Cardiac fibroblast (primary cell): ENCODE results near the gene PLXNA2.

Experiments
- DNase-seq, 2 donors: peaks; one replicate each; pipeline versions ENCODE4 v3.0.0 to v3.0.0-alpha.2; 2010; ENCODE audit warnings: low read depth in 2 of 2
- H3K4me3 ChIP-seq, 2 donors: replicated peaks in 1 of 2; 1 replicate in 1 of 2; 2 replicates in 1 of 2; pipeline ENCODE4 v1.5.1; 2011; ENCODE audit warnings: low read depth in 2 of 2, low read length in 2 of 2, mild to moderate bottlenecking in 2 of 2, moderate library complexity in 1 of 2
- CTCF ChIP-seq: IDR thresholded peaks from one replicate; pipeline ENCODE4 v1.5.1; 2011; ENCODE audit warnings: low read depth, mild to moderate bottlenecking, low read length, inconsistent platforms

Gene PLXNA2

DNA sequence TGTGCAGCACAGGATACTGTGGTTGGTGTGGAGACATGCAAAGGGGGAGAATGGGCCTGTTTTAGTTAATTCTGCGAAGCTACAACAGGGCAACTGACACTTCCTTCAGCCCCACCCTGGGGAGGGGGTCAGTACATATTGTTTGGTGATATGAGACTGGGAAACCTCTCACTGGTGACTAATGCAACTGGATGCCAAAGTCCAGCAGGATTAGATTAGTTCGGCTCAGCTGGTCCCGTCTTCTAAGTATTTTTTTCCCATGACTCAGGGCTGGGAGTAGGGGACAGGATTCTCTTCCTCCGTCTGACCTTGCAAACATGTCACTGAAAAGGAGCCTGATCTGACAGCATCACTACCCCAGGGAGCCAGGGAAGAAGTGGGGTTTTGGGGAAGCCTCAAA lies 43.0 kb downstream of the PLXNA2 start:
- H3K4me3 ChIP-seq = no peak overlapping the region
- no peak for TF ChIP-seq CTCF
- peak; percentile 94 to 95 for DNase-seq

DNA sequence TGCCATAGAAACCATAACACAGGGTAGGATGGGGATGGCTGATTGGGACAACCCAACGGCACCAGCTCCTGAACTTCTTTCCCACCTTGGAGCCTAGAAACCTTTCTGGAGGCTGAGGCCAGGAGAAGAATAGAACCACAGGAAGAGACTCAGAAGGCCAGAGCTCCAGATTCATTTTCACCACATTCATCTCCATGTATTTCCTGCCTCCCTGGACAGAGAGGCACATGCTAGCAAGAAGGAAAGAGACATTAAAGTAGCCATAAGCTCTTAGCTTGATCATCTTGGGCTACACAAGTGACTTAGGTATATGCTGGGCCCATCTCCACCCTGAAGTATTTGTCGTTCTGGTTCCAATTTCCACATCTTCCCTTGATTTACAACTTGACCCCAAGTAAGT lies 44.1 kb downstream of the PLXNA2 start:
- no peak overlapping the region for H3K4me3 ChIP-seq
- DNase-seq = no peak
- TF ChIP-seq CTCF = no peak

GRCh38 chr1:208198236-208198635 lies 45.9 kb downstream of the PLXNA2 start:
- DNase-seq = no peak
- no peak overlapping the region for H3K4me3 ChIP-seq
- no peak for TF ChIP-seq CTCF

DNA sequence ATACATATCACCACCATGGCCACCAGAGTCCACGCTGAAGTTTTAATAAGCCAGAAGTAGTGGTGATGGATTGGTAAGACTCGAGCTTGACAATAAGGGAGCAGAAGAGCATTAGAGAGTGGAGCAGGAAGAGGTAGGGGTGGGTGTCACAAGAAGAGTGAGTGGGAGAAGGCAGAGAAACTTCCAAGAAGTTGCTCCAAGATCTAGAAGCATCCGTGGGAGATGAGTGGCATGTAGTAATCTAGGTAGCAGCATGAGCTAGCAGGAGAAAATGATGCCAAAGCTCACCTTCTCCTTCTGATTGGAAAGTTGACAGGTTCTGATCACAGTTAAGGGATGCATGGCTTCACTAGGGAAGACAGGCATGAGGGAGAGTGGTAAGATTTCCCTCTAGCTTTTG lies 49.2 kb downstream of the PLXNA2 start:
- no peak overlapping the region for H3K4me3 ChIP-seq
- no peak for DNase-seq
- TF ChIP-seq CTCF = no peak

GRCh38 chr1:208192995-208193394 lies 51.2 kb downstream of the PLXNA2 start:
- DNase-seq = peak; percentile 66 to 87
- H3K4me3 ChIP-seq = no peak overlapping the region
- no peak for TF ChIP-seq CTCF

DNA sequence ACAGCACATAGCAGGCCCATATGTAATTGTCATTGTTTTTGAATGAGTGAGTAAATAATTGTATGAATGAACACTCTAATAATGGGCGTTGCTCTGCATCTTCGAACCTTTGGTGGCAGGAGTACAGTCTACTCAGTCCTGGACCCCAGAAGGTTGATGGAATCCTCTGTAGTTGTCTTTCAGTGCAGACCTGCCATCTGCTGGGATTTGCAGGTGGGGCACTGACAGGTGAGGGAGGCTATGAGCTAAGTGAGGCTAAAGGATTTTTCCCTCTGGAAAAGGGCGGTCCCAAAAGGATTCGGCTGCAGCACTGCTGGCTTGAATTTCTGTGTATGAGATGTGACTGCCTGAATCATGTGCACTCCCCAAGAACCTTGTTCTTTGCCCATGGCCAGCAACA lies 53.4 kb downstream of the PLXNA2 start:
- TF ChIP-seq CTCF = no peak
- DNase-seq = no peak
- H3K4me3 ChIP-seq = no peak overlapping the region

- DNase-seq = no peak
- TF ChIP-seq CTCF = no peak
- H3K4me3 ChIP-seq = no peak overlapping the region
Measured at GRCh38 chr1:208189716-208190115, 54.5 kb downstream of the PLXNA2 start.
